T47D (cell line): ENCODE results near the gene HORMAD2.
"Not testable (repeated sequence)": the region's sequence is repeated elsewhere in the genome, so short reads cannot be mapped to it uniquely, and the experiment has no call there.

Source experiments
- DNase-seq, 2 experiments: peaks; one replicate each; pipeline versions ENCODE4 v3.0.0 to v3.0.0-alpha.2; 2011 to 2012; ENCODE audit warnings: low read depth in 1 of 2, low spot score in 1 of 2
- JUND ChIP-seq: IDR thresholded peaks from 2 replicates; pipeline ENCODE4 v1.6.1; 2012; ENCODE audit warnings: low read depth
- in situ Hi-C: cut with HindIII; loops from 2 replicates; pipeline ENCODE4 v1.10.0; 2016; ENCODE audit warnings: low sequenced_read_pairs, low pct_unique_long_range_greater_than_20kb

HORMAD2 gene

GRCh38 chr22:30062950-30063349, 17.3 kb upstream of the HORMAD2 start:
- no peak for TF ChIP-seq JUND

GRCh38 chr22:30064172-30064571, 16.1 kb upstream of the HORMAD2 start:
- in situ Hi-C loops: no loop called here
- TF ChIP-seq JUND: no peak
- no peak for DNase-seq

More at GRCh38 chr22:30062950-30063349, 17.3 kb upstream of the HORMAD2 start:
- in situ Hi-C loops: no loop called here
- no peak for DNase-seq

- TF ChIP-seq JUND: no peak
- no peak for DNase-seq
- in situ Hi-C loops: no loop called here
These were observed 6.5 kb upstream of the HORMAD2 start for GRCh38 chr22:30073743-30074142.

GRCh38 chr22:30074147-30074546, 6.1 kb upstream of the HORMAD2 start:
- in situ Hi-C loops: no loop called here

GRCh38 chr22:30074994-30075393, 5.3 kb upstream of the HORMAD2 start:
- in situ Hi-C loops: no loop called here
- TF ChIP-seq JUND: no peak
- DNase-seq: no peak

More at GRCh38 chr22:30074147-30074546, 6.1 kb upstream of the HORMAD2 start:
- TF ChIP-seq JUND: no peak
- no peak for DNase-seq

- in situ Hi-C loops: no loop called here
- DNase-seq: no peak
- TF ChIP-seq JUND: no peak
These were observed 2.9 kb upstream of the HORMAD2 start for GRCh38 chr22:30077279-30077880.

GRCh38 chr22:30078320-30079311, 1.6 kb upstream of the HORMAD2 start:
- no peak for TF ChIP-seq JUND
- in situ Hi-C loops: no loop called here
- DNase-seq: no peak

GRCh38 chr22:30080805-30081204, 541 bp downstream of the HORMAD2 start:
- in situ Hi-C loops: no loop called here
- no peak for TF ChIP-seq JUND
- DNase-seq: no peak

GRCh38 chr22:30086496-30086895, 6.2 kb downstream of the HORMAD2 start:
- DNase-seq: no peak
- in situ Hi-C loops: no loop called here
- no peak for TF ChIP-seq JUND

- in situ Hi-C loops, DNase-seq: not testable (repeated sequence)
These were observed 6.8 kb downstream of the HORMAD2 start for GRCh38 chr22:30087037-30087436.

GRCh38 chr22:30087611-30088010, 7.3 kb downstream of the HORMAD2 start:
- no peak for DNase-seq
- in situ Hi-C loops: no loop called here
- TF ChIP-seq JUND: no peak

GRCh38 chr22:30088468-30088867, 8.2 kb downstream of the HORMAD2 start:
- in situ Hi-C loops: no loop called here
- no peak for TF ChIP-seq JUND
- DNase-seq: no peak

- no peak for TF ChIP-seq JUND
- DNase-seq: no peak
- in situ Hi-C loops: no loop called here
These were observed 9.4 kb downstream of the HORMAD2 start for GRCh38 chr22:30089655-30089974.
